CD4-positive, alpha-beta T cell treated with Interleukin-6 at 100 ng/mL for 8 hours (primary cell): ENCODE results near the gene CCDC93.

ENCODE experiments used
- DNase-seq: peaks from one replicate; pipeline ENCODE4 v3.0.0-alpha.2; 2020; ENCODE audit warnings: mixed read lengths, low spot score

CCDC93 gene

GRCh38 chr2:117885308-117885707 lies 128.6 kb downstream of the CCDC93 start:
- DNase-seq = no peak

GRCh38 chr2:117879003-117879402 lies 134.9 kb downstream of the CCDC93 start:
- DNase-seq = no peak

- DNase-seq = no peak
These were observed 138.1 kb downstream of the CCDC93 start for GRCh38 chr2:117875786-117876185.
